Ishikawa (cell line): Measurements from ENCODE around the gene COMT.

ENCODE experiments used
- CEBPB ChIP-seq: IDR thresholded peaks from 2 replicates; pipeline ENCODE4 v1.6.1; 2012
- CREB1 ChIP-seq: IDR thresholded peaks from 2 replicates; pipeline ENCODE4 v1.6.1; 2012; ENCODE audit warnings: low read depth
- EP300 ChIP-seq: IDR thresholded peaks from 2 replicates; pipeline ENCODE4 v1.6.1; 2012; ENCODE audit warnings: borderline replicate concordance
- MAX ChIP-seq: IDR thresholded peaks from 2 replicates; pipeline ENCODE4 v1.6.1; 2012
- REST ChIP-seq: IDR thresholded peaks from 2 replicates; pipeline ENCODE4 v1.6.1; 2012; ENCODE audit warnings: low read depth, mild to moderate bottlenecking
- TCF12 ChIP-seq: IDR thresholded peaks from 2 replicates; pipeline ENCODE4 v1.6.1; 2012; ENCODE audit warnings: low read depth
- TEAD4 ChIP-seq: IDR thresholded peaks from 2 replicates; pipeline ENCODE4 v1.6.1; 2012
- YY1 ChIP-seq: IDR thresholded peaks from 2 replicates; pipeline ENCODE4 v1.6.1; 2012; ENCODE audit warnings: low read depth

- TF ChIP-seq CEBPB (no peak), TEAD4 (no peak), YY1 (no peak), TCF12 (no peak), MAX (no peak), REST (no peak), EP300 (no peak), CREB1 (no peak)
Measured at GRCh38 chr22:19996694-19997384, 55.3 kb downstream of the COMT start.
